Measurements from ENCODE around the gene NF2.

The NF2 gene

GRCh38 chr22:29724843-29725242 lies 121.4 kb downstream of the NF2 start:
- no peak for DNase-seq

- no peak for DNase-seq
These were observed 122.7 kb downstream of the NF2 start for GRCh38 chr22:29726106-29726505.

GRCh38 chr22:29726512-29727130 lies 123.2 kb downstream of the NF2 start:
- no peak for DNase-seq

GRCh38 chr22:29727131-29727523 lies 123.7 kb downstream of the NF2 start:
- DNase-seq, result no peak

GRCh38 chr22:29729161-29729560 lies 125.7 kb downstream of the NF2 start:
- DNase-seq, result no peak

- no peak for DNase-seq
These were observed 127.8 kb downstream of the NF2 start for GRCh38 chr22:29731058-29731850.

- DNase-seq, result no peak
These were observed 129.4 kb downstream of the NF2 start for GRCh38 chr22:29732883-29733282.

- DNase-seq, result peak; percentile 77 to 78
These were observed 130.1 kb downstream of the NF2 start for GRCh38 chr22:29733362-29734201.

- no peak for DNase-seq
These were observed 131.0 kb downstream of the NF2 start for GRCh38 chr22:29734406-29734805.

- no peak for DNase-seq
These were observed 131.4 kb downstream of the NF2 start for GRCh38 chr22:29734838-29735237.

GRCh38 chr22:29735416-29735815 lies 132.0 kb downstream of the NF2 start:
- no peak for DNase-seq

GRCh38 chr22:29737251-29738117 lies 134.1 kb downstream of the NF2 start:
- no peak for DNase-seq

- DNase-seq, result no peak
These were observed 134.8 kb downstream of the NF2 start for GRCh38 chr22:29738118-29738815.

- DNase-seq, result no peak
These were observed 136.0 kb downstream of the NF2 start for GRCh38 chr22:29739346-29739875.

- no peak for DNase-seq
These were observed 136.8 kb downstream of the NF2 start for GRCh38 chr22:29740216-29740615.

- no peak for DNase-seq
These were observed 138.5 kb downstream of the NF2 start for GRCh38 chr22:29741926-29742325.

GRCh38 chr22:29742326-29742725 lies 138.9 kb downstream of the NF2 start:
- no peak for DNase-seq

GRCh38 chr22:29744902-29745301 lies 141.5 kb downstream of the NF2 start:
- peak; percentile 37 to 71 for DNase-seq

- no peak for DNase-seq
These were observed 144.4 kb downstream of the NF2 start for GRCh38 chr22:29747832-29748231.
